HG03066 (cell line): ENCODE results near the gene GRAMD1A.
"Not testable (repeated sequence)": the region's sequence is repeated elsewhere in the genome, so short reads cannot be mapped to it uniquely, and the experiment has no call there.

Source experiments
- ATAC-seq: cut with Tn5 transposase; IDR thresholded peaks from one replicate; pipeline ENCODE4 v1.9.1; 2021; ENCODE audit warnings: low read depth; ENCODE audit not compliant: unreplicated experiment

Gene GRAMD1A

GRCh38 chr19:35015270-35015953, 15.3 kb downstream of the GRAMD1A start:
- ATAC-seq, result no peak

GRCh38 chr19:35015954-35016351, 15.8 kb downstream of the GRAMD1A start:
- ATAC-seq, result no peak

GRCh38 chr19:35017507-35017906, 17.4 kb downstream of the GRAMD1A start:
- no peak for ATAC-seq

GRCh38 chr19:35018379-35018778, 18.3 kb downstream of the GRAMD1A start:
- ATAC-seq, result no peak

GRCh38 chr19:35019144-35019543, 19.0 kb downstream of the GRAMD1A start:
- no peak for ATAC-seq

GRCh38 chr19:35021016-35021415, 20.9 kb downstream of the GRAMD1A start:
- ATAC-seq, result no peak

- ATAC-seq, result no peak
These were observed 21.5 kb downstream of the GRAMD1A start for GRCh38 chr19:35021596-35021995.

GRCh38 chr19:35022460-35022859, 22.3 kb downstream of the GRAMD1A start:
- no peak for ATAC-seq

GRCh38 chr19:35023428-35023827, 23.3 kb downstream of the GRAMD1A start:
- ATAC-seq, result no peak

GRCh38 chr19:35024095-35024494, 24.0 kb downstream of the GRAMD1A start:
- ATAC-seq, result no peak

- ATAC-seq, result no peak
These were observed 25.8 kb downstream of the GRAMD1A start for GRCh38 chr19:35025969-35026368.

- no peak for ATAC-seq
These were observed 26.3 kb downstream of the GRAMD1A start for GRCh38 chr19:35026418-35026817.

- ATAC-seq, result no peak
These were observed 26.9 kb downstream of the GRAMD1A start for GRCh38 chr19:35027009-35027408.

GRCh38 chr19:35027851-35028599, 27.9 kb downstream of the GRAMD1A start:
- no peak for ATAC-seq

- ATAC-seq, result not testable (repeated sequence)
These were observed 28.4 kb downstream of the GRAMD1A start for GRCh38 chr19:35028600-35028885.

GRCh38 chr19:35029275-35029736, 29.2 kb downstream of the GRAMD1A start:
- ATAC-seq, result not testable (repeated sequence)

GRCh38 chr19:35029737-35030256, 29.7 kb downstream of the GRAMD1A start:
- ATAC-seq, result no peak

GRCh38 chr19:35030257-35031071, 30.3 kb downstream of the GRAMD1A start, which contains the start of gene SCN1B:
SCN1B (plus strand) TSS chr19:35030470; CDS start chr19:35030821, 351 bp downstream.
- no peak for ATAC-seq

GRCh38 chr19:35031072-35031881, 31.2 kb downstream of the GRAMD1A start:
- no peak for ATAC-seq

GRCh38 chr19:35032356-35032865, 32.3 kb downstream of the GRAMD1A start:
- ATAC-seq, result no peak
